SU-DHL-6 (cell line): Measurements from ENCODE around the gene RNF144A.

ENCODE experiments used
- H2AFZ ChIP-seq: fragments of 200-600 bp; sonication (generic); 2 replicates; pipeline ENCODE4 v1.6.1; 2014; ENCODE audit warnings: low read depth, mild to moderate bottlenecking, moderate library complexity, mixed read lengths, antibody characterized with exemption, low read length; ENCODE audit not compliant: severe bottlenecking
- H3F3A ChIP-seq: fragments of 200-600 bp; shearing (Covaris generic); 2 replicates; pipeline ENCODE4 v1.6.0; 2016; ENCODE audit warnings: antibody characterized with exemption, mild to moderate bottlenecking; ENCODE audit not compliant: insufficient read depth
- H3K27ac ChIP-seq: fragments of 200-600 bp; sonication (generic); 2 replicates; pipeline ENCODE4 v1.5.1; 2016; ENCODE audit warnings: low read depth, mild to moderate bottlenecking, low read length, moderate library complexity, mixed read lengths
- H3K27me3 ChIP-seq: fragments of 200-600 bp; sonication (generic), shearing (Covaris generic); 2 replicates; pipeline ENCODE4 v1.6.0; 2014; ENCODE audit warnings: mild to moderate bottlenecking, low read length
- H3K36me3 ChIP-seq: fragments of 200-600 bp; sonication (generic); 2 replicates; pipeline ENCODE4 v1.6.1; 2014; ENCODE audit warnings: mild to moderate bottlenecking, low read length, mixed read lengths
- H3K4me2 ChIP-seq: fragments of 300-600, 200-600 bp; shearing (Covaris generic), sonication (generic); 2 replicates; pipeline ENCODE4 v1.6.0; 2014; ENCODE audit warnings: low read length, low read depth, mild to moderate bottlenecking; ENCODE audit not compliant: poor library complexity, severe bottlenecking
- H3K4me3 ChIP-seq: fragments of 200-600 bp; sonication (generic); 2 replicates; pipeline ENCODE4 v1.5.1; 2014; ENCODE audit warnings: antibody characterized with exemption, low read length, mild to moderate bottlenecking, mixed read lengths; ENCODE audit not compliant: insufficient read depth, poor library complexity, severe bottlenecking
- H3K79me2 ChIP-seq: fragments of 200-600 bp; sonication (generic); 2 replicates; pipeline ENCODE4 v1.6.1; 2014; ENCODE audit warnings: mild to moderate bottlenecking, low read length, moderate library complexity; ENCODE audit not compliant: insufficient read depth
- H3K9ac ChIP-seq: fragments of 200-600 bp; sonication (generic); 2 replicates; pipeline ENCODE4 v1.7.0; 2014; ENCODE audit warnings: mild to moderate bottlenecking, low read length
- H3K9me2 ChIP-seq: fragments of 200-600 bp; sonication (generic); replicated peaks from 2 replicates; pipeline ENCODE4 v1.6.1; 2014; ENCODE audit warnings: low read length; ENCODE audit not compliant: insufficient read depth
- H3K9me3 ChIP-seq: fragments of 200-600 bp; sonication (generic); 2 replicates; pipeline ENCODE4 v1.6.1; 2014; ENCODE audit warnings: low read length, mixed read lengths; ENCODE audit not compliant: insufficient read depth
- H4K20me1 ChIP-seq: fragments of 200-600 bp; sonication (generic); 2 replicates; pipeline ENCODE4 v1.6.1; 2014; ENCODE audit warnings: low read depth, mild to moderate bottlenecking, antibody characterized with exemption, low read length, moderate library complexity, mixed read lengths
- CTCF ChIP-seq: fragments of 200-600 bp; sonication (generic); IDR thresholded peaks from one replicate; pipeline ENCODE4 v1.5.1; 2017; ENCODE audit warnings: antibody characterized with exemption, mild to moderate bottlenecking, low read length, moderate library complexity; ENCODE audit not compliant: insufficient read depth, poor library complexity, severe bottlenecking
- EZH2phosphoT487 ChIP-seq: fragments of 200-600 bp; sonication (generic), shearing (Covaris generic); conservative IDR thresholded peaks from 2 replicates; pipeline ENCODE4 v1.6.1; 2018; ENCODE audit warnings: mild to moderate bottlenecking, antibody characterized with exemption, low read length, moderate library complexity, mixed read lengths

RNF144A gene

GRCh38 chr2:7019191-7019590 lies 102.0 kb downstream of the RNF144A start:
- no peaks in the 10 kb centered on the region for H3K27me3 ChIP-seq
- no peaks in the 10 kb centered on the region for H4K20me1 ChIP-seq
- no peak overlapping the region for H2AFZ ChIP-seq
- H3K79me2 ChIP-seq = no peaks in the 10 kb centered on the region
- H3K4me2 ChIP-seq = no peak overlapping the region
- TF ChIP-seq CTCF (no peak), EZH2phosphoT487 (no peak)
- H3K36me3 ChIP-seq = no peaks in the 10 kb centered on the region
- H3K9me2 ChIP-seq = no peaks in the 10 kb centered on the region
- H3F3A ChIP-seq = no peaks in the 10 kb centered on the region
- no peak overlapping the region for H3K27ac ChIP-seq
- no peak overlapping the region for H3K4me3 ChIP-seq
- H3K9me3 ChIP-seq = no peaks in the 10 kb centered on the region
- H3K9ac ChIP-seq = no peak overlapping the region

DNA sequence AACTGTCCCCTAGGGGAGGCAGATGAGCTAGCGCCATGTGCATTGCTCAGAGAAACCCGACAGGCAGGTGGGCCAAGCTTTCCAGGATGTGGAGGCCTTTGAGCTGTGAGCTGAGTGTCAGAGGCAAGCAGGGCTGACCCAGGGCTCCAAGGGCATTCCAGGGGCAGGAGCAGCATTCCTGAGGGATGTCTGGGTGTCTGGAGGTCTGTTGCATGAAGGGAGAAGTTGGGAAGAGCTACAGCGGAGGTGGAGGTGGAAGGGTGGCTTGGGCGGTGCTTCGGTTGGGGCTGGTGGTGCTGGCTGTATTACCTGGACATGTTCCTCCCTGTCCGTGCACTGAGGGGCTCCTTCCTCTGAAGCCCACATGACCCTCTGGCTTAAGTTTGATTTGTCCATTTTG lies 102.8 kb downstream of the RNF144A start:
- H3K36me3 ChIP-seq = no peaks in the 10 kb centered on the region
- H3K4me3 ChIP-seq = no peak overlapping the region
- no peak overlapping the region for H2AFZ ChIP-seq
- H3K9ac ChIP-seq = no peak overlapping the region
- no peaks in the 10 kb centered on the region for H3K9me2 ChIP-seq
- no peaks in the 10 kb centered on the region for H3K9me3 ChIP-seq
- no peaks in the 10 kb centered on the region for H3K79me2 ChIP-seq
- TF ChIP-seq CTCF = no peak
- no peak for TF ChIP-seq EZH2phosphoT487
- no peak overlapping the region for H3K27ac ChIP-seq
- H3K27me3 ChIP-seq = no peaks in the 10 kb centered on the region
- no peaks in the 10 kb centered on the region for H3F3A ChIP-seq
- H4K20me1 ChIP-seq = no peaks in the 10 kb centered on the region
- no peak overlapping the region for H3K4me2 ChIP-seq

DNA sequence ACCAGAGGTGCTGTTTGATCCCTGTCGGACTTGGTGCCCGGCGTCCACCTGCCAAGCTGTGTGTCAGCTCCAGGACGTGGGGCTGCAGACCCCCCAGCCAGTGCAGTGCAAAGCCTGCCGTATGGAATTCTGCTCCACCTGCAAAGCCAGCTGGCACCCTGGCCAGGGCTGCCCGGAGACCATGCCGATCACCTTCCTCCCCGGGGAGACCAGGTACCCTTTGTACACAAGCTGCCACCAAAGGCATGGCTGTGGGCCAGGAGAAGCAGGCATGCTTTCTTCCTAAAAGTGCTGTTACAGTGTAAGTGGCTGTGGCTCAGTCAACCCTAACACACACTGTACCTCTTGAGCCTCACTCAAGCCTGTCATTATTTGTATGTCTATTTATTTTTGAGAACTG lies 103.3 kb downstream of the RNF144A start:
- H3K36me3 ChIP-seq = no peaks in the 10 kb centered on the region
- no peaks in the 10 kb centered on the region for H3K27me3 ChIP-seq
- TF ChIP-seq CTCF (no peak), EZH2phosphoT487 (no peak)
- no peak overlapping the region for H2AFZ ChIP-seq
- no peaks in the 10 kb centered on the region for H3K9me3 ChIP-seq
- H3K4me3 ChIP-seq = no peak overlapping the region
- no peak overlapping the region for H3K27ac ChIP-seq
- H3F3A ChIP-seq = no peaks in the 10 kb centered on the region
- H3K9me2 ChIP-seq = no peaks in the 10 kb centered on the region
- no peak overlapping the region for H3K9ac ChIP-seq
- no peaks in the 10 kb centered on the region for H4K20me1 ChIP-seq
- H3K79me2 ChIP-seq = no peaks in the 10 kb centered on the region
- H3K4me2 ChIP-seq = no peak overlapping the region

DNA sequence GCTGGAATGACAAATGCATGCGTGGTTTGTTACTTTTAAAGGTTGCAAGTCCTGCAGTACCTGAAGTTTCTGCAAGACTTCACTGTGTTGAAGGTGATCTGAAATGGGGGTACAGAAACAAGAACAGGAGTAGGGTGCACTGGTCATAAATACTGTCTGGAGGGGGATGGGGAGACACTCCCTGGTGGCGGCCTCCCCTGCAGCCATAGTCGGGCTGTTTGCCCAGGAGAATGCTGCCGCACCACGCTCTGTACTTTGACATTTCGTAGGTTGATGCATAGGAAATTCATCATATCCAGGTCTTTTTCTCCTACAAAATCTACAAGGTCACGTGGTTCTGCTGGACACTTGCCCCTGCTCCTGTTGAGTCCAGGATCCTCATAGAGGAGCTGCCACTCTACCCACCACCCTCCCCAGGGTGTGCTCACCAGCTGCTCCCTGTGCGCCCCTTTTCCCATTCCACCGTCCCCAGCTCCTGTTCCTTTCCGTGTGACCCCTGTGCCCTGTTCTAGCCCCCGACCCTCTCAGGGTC lies 103.8 kb downstream of the RNF144A start:
- H3K9ac ChIP-seq = no peak overlapping the region
- H3K36me3 ChIP-seq = no peaks in the 10 kb centered on the region
- H3K27ac ChIP-seq = no peak overlapping the region
- no peak overlapping the region for H3K4me3 ChIP-seq
- no peak for TF ChIP-seq EZH2phosphoT487
- TF ChIP-seq CTCF = no peak
- H3K27me3 ChIP-seq = no peaks in the 10 kb centered on the region
- no peaks in the 10 kb centered on the region for H3K9me2 ChIP-seq
- no peak overlapping the region for H2AFZ ChIP-seq
- H3K79me2 ChIP-seq = no peaks in the 10 kb centered on the region
- H3F3A ChIP-seq = no peaks in the 10 kb centered on the region
- H3K4me2 ChIP-seq = no peak overlapping the region
- H4K20me1 ChIP-seq = no peaks in the 10 kb centered on the region
- H3K9me3 ChIP-seq = no peaks in the 10 kb centered on the region
